Measurements from ENCODE around the gene FILIP1L.
"Not testable (repeated sequence)": the region's sequence is repeated elsewhere in the genome, so short reads cannot be mapped to it uniquely, and the experiment has no call there.

Gene FILIP1L

DNA sequence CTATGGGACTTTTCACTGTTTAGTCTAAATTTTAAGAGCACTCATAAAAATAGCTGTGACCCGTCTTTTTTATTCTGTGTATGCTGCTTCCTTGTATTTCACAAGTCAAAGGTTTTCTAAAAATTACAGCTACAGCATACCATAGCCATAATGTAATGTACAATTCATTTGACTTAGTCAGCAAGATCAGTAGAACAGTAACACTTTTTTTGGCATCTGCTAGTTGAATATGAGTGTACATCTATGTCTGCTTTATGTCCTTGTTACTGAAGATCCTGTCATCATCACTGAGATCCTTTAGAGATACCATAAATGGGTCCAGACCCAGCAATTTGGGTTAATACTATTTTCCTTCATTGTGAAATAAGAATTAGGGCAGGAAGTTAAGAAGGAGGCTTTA, 254.5 kb downstream of the FILIP1L start:
- no peak for DNase-seq

DNA sequence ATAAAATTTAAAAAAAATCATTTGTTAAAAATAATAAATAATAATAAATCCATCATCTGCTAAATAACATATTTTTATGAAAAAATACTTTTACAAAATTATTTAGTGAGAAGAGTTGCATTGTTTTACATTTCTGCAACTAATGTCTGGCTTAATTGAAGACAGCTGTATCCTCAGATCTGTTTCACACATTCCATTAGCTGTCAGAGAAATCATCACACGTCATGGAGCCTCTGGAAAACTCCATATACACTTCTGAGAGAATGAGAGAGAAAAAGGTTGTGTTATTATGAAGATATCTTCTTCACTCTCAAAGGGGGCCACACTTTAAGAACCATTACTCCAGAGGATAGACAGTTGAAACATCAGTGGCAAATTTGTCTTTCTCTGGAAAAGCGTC, 255.8 kb downstream of the FILIP1L start:
- no peak for DNase-seq

DNA sequence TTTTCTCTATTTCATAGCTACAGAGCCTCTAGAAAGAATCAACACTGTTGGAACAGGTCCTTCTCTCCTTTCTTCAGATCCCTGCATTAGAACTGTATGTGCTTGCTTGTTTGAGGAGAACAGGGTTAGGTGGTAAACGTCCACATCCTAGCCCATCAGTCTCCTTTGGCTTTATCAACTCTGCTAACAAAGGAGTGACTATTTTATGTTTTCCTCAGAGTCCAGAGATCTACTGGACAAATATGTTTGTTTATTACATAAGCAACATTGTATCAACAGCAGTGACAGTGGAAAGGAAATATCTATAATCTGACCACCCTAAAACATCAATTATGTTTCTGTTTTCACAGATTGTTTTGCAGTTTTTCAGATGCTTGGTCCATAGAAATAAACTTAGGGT, 257.0 kb downstream of the FILIP1L start:
- no peak for DNase-seq

DNA sequence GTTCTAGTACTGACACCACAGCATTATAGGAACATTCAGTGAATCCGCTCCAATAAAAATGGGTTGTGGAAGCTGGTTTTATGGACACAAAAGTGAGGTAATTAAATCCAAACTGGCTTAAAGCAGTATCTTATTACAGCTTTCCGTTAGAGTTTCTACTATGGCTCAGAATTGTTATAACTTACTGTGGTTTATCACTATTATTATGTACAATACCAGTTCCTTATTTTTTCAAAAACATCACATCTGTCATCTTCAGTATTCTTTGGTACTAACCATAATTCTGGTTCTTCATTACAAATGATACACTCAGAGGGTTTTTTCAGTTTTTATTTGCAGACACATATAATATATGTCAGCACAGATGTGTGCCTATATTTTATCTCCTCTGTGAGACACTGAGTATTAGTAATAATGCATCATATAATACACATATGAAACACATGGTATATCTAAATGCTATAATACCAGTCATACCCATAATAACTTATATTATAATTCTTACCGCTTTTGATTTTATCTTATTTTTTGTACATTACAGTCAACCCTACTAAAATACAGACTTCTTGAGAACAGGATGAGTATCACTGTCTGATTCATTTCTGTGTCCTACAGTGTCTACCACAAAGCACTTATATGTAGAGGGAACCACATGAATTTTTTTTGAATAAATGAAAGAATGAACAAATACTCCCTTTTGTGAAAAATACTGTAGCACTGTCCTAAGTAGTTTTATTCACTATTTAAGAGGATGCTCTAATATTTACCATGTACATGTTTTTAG, 257.7 kb downstream of the FILIP1L start:
- DNase-seq, result no peak

DNA sequence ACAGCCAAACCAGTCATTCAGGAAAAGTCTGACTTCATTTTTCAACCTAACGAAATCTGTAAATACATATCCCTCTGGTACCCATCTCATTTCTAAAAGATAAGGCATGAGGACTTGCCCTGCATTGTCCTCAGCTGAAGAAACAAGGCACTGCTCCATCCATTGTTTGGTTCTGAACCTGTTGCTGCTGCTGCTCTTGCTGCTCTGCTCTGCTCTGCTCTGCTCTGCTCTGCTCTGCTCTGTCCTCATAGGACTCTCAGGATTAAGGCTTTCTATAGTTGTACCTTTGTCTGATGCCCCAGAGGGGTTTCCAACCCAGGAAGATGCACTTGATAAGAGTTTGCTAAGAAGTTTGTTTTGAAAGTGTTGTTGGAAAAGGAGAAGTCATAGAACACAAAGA, 258.4 kb downstream of the FILIP1L start:
- no peak for DNase-seq

DNA sequence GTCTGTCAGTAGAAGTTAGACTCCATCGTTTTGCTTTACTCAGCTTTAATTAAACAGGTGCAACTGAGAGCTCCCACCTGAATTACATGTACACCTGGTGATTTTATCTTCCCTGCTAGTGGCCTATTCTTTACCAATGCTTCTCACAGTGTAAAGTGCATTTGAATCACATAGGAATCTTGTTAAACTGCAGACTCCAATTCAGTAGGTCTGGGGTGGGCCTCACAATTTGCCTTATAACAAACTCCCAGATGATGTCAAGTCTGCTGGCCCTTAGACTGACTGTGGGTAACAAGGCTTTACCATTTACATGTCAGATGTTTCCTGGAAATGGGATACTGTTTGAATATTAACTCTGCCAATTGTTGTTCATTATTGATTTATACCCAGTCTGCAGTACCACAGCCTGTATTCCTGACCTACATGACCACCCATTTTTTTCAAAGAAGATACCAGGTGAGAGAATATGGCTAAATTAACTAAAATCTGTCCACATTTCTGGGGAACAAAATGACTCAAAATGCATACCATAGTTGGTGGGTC, 259.5 kb downstream of the FILIP1L start:
- DNase-seq, result no peak

DNA sequence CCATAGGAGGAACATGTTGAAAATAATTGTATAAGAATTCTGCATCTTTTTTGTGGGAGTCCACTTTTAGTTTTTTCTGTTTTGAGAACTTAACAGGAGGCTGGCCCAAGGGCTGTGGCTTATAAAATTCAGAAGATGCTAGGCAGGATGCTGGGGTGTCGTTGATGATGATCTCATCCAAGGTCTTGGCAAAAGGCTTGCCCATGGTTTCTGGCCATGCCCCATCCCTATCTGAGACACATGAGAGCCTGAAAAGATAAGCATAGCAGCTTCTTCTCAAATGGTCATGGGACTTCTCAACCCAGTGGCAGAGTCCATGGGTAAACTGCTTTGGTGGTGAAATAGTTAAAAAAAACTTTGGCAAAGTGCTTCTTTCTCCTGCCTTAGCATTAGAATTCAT, 261.4 kb downstream of the FILIP1L start:
- DNase-seq, result no peak

DNA sequence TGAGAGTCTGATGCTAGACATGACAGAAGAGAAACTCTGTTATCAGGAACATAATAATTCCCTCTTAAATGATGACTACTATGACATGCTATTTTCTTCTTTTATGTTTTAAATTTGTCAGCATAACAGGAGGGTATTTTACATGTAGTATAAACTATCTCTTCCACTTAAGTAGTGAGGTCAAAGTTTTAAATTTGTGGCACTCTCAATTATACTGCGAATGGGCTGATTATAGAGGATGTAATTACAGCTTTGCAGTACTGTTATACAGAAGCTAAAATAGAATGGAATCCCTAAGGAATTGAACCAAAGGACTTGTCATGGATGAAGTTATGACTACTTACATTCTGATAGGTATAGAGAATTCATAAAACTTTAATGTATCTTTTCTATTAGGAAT, 262.3 kb downstream of the FILIP1L start:
- no peak for DNase-seq

DNA sequence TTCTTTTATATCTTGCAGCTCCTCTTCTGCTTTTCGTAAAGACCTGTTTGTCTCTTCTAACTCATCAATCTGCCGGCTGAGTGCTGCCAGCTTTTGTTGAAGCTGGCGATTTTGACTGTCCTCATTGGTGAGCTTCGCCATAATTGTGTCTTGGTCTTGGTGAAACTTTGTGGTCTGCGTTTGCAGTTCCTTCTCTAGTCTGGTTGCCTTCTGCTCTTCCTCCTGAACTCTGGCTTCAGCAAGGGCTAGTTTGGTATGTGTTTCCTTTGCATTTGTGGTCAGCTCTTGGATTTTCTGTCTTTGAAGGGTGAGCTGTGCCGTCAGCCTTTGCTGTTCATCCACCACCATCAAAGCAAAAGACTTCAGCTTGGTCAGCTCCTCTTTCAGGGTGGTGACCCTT, 263.7 kb downstream of the FILIP1L start:
- DNase-seq, result no peak

DNA sequence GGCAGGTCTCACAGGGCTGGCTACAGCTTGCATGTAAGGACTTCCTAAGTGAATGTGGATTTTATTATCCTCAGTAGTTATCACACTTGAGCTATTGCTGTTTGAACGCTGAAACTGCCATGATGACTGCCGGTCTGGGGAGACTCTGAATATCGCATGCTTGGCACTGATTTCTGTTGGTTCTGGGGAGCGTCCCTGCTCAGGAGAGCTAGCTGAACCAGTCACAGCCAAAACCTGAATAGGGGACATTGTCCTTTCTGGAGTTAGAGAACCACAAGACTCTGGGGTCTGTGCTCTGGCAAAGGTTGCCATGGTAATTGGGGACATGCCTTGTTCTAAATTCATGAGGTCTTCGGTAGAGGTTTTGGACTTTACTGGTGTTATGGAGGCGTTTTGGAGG, 265.9 kb downstream of the FILIP1L start:
- no peak for DNase-seq

DNA sequence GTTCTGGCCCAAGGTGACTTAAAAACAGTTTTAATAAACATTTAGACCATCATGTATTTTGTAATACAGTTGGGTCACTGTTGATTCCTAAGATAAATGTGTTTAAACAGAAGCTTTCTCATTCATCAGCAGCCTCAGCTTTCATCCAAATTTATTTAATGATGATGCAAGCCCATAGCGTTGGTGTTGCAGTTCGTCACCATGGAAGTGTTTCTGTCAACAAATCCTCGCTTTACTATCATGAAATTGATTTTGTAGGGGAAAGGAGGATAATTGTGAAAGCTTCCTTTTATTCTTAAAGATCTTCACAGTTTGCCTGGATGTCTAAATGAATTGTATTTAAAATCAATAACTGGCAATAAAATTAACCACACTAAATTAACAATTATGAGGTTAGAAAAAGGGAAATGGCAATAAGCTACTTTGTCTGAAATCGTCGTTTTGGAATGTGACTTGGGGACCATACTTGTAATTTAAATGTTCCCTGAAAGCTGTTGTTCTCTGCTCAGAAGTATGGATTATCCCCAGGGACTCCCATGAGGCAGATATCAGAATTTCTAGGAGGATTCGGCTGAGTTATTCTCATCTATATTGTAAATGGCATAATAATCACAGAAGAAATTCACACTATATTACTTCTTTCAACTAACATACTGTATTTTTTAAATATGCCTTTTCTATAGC, 267.7 kb downstream of the FILIP1L start:
- DNase-seq, result peak; percentile 24

DNA sequence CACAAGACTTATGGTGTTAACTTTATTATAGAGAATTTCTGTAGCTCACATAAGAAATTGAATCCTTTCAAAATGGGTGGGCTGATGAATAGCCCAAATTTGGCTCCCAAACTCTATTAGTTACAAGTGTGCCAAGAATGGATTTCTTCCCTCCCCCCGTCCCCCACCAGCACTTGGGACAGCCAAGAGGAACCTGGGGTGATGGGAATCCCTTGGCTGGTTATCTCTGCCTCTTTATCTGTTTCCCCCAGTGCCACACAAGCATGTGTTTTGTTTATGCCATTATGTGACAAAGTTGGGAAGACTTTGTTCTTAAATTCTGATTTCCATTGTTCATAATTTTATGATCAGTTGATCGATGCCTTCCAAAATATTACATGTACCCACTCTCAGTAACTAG, 268.3 kb downstream of the FILIP1L start:
- no peak for DNase-seq

DNA sequence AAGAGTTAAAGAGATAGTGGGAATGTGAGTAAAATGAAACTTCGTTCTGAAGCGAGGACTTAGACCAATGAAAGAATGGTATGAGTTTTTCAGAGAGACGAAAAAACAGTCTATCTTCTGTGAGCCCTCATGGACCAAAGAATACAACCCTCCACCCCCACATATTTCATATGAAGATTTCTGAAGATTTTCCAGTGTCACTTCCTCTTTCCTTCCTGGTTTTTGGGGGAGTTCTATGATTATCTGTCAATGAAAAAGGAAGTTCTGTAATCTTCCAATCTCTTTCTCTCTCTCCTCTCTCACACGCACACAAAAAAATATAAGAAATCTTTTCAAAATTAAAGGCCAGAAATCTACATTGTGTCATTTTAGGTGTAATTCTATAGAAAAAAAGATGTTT, 269.0 kb downstream of the FILIP1L start:
- DNase-seq, result no peak

DNA sequence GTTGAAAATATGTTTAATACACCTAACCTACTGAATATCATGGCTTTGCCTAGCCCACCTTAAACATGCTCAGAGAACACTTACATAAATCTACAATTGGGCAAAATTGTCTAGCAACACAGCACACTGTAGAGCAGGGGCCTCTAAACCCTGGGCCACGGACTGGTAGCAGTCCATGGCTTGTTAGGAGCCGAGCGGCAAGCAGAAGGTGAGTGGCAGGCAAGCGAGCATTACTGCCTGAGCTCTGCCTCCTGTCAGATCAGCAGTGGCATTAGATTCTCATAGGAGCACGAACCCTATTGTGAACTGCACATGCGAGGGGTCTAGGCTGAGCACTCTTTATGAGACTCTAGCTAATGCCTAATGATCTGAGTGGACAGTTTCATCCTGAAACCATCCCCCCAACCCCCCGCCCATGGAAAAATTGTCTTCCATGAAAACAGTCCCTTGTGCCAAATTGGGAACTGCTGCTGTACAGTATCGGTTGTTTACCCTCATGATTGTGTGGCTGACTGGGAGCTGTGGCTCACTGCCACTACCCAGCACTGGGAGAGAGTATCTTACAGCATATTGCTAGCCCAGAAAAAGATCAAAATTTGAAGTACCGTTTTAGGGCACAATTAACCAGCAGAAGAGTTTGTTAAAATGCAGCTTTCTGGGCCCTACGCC, 270.6 kb downstream of the FILIP1L start:
- DNase-seq, result peak; percentile 27

DNA sequence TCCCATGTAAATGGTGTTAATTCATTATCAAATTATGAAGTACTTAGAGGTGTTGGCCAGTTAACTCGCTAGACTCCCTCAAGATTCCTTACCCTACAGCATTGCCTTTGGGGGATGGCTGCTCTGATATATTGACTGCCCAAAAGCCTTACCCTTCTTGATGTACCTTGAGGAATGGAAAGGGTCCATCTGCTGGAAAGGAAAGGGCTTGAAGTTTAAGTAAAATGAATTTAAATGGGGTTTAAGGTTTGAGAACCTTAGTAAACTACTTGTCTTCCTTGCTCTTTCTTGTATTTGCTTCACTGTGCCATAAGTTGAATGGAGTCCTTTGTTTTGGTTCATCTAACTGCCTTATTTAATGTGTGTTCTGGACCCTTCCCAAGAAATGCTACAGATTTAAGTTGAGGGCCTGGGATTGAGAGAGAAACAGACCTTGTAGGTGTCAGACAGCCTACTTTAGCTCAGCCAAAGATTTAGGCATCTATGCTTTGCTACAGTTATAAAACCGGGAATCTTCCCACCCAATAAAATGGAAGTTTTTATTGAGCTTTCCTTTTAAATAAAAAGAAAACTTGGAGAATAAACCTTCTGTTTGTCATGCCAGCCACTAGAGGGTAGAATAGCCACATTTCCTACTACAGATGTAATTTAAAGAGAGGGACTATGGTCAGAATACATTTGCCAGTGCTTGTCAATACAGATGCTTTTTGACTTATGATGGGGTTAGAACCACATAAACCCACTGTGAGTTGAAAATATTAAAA, 271.3 kb downstream of the FILIP1L start:
- peak; percentile 46 for DNase-seq

DNA sequence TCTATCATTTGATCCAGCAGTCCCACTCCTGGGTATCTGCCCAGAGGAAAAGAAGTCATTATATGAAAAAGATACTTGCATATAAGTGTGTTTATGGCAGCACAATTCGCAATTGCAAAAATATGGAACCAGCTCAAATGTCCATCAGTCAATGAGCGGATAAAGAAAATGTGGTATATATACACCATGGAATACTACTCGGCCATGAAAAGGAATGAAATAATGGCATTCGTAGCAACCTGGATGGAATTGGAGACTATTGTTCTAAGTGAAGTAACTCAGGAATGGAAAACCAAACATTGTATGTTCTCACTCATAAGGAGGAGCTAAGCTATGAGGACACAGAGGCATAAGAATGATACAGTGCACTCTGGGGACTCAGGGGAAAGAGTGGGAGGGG, 272.4 kb downstream of the FILIP1L start:
- DNase-seq, result not testable (repeated sequence)

DNA sequence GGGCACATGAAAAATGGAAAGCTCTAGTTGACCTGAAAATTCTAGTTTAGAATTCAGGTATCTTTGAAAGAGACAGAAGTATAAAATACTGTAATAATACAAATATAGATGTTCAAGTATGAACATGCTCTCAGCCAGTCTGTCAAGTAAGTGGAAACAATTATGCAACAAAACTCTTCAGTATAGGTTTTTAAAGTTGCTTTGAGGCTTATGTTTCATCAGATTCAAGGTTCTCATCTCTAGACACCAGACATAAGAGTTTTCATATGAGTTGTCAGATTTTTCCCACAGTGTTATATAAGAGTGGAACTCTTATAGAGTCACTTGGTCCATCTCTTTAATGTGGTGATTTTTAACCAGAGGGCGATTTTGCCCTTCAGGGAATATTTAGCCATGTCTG, 274.7 kb downstream of the FILIP1L start:
- DNase-seq, result no peak

DNA sequence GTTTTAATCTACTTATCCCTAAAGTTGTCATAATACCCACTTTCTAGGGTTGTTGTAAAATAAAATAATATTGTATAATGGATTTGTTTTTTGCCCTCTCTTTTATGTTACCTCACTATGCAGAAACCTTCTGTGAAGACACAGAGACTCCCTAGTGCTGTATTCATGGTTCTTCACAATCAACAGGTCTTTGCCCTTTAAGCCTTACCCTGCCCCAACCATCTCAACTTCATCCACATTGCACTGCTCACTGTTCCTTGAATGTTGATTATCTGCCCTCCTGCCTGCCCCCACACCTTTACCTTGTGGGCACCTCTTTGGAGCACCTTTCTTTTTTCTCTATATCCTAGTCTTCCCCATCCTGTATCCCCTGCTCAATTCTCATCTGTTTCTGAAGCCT, 275.5 kb downstream of the FILIP1L start:
- DNase-seq, result no peak

DNA sequence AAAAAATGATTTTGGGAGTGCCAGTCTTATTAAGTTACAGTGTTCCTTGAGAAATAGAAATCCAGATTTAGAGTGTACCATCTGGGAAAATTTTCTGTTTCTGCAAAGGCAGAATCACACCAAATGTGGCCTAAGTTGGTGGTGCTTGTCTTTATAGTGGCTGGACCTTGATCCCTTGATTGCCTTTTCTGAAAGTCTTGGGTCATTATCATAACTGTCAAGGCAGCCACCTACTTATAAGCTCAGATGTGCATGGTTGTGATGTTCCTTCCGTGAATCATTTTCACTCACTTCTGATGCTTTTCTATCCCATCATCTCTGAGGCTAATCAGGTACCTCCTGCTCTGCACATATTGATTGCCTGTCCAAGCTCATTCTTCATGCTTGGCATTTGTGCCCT, 276.6 kb downstream of the FILIP1L start:
- DNase-seq, result no peak

DNA sequence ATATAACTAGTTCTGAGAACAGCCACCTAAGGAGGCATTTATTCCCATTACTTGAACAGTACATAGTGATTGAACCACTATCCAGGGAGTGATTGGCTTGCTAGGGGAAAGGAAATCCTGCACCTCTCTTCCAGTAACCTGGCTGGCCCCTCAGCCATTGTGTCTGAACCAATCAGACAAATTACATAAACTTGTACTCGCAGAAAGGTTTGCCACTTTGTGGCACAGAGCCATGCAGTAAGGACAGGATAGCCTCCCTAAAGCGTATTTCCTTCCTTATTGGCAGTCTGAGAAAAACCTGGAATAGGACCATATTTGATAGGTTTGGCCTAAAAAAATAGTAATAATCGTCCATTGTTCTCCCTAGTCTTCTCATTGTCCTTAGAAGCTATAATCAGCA, 277.6 kb downstream of the FILIP1L start:
- no peak for DNase-seq

DNA sequence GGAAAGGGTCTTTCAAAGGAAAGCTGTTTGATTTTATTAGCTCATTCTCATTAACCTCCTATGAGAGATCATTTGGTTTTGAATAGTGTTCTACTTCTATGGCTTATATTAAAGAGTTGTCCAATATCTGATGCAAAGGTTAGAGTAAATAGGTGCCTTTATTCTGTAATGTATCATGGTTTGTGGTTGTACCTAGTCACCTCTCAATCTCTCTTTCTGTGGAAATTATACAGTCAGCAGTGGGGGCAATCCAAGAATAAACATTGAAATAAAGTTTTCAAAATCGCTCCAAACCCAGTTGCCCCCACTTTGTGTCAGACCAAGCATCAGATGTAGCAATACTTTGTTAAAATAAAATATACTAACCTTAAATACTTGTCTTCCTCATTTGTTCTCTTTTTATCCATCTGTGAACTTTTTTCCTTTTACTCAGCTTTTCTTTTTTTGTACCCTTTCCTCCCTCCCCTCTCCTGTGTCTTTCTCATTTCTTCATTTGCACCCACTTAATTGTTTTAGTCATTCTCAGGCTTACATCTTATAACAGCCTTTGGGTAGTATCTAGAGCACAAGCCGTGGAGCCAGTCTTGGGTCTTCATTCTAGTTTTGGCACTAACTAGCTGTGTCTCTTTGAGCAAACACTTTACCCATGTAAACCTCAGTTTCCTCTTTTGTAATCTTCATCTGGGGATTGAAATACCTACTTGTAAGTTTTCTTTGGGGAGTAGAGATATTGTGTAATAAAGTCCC, 279.9 kb downstream of the FILIP1L start:
- no peak for DNase-seq

DNA sequence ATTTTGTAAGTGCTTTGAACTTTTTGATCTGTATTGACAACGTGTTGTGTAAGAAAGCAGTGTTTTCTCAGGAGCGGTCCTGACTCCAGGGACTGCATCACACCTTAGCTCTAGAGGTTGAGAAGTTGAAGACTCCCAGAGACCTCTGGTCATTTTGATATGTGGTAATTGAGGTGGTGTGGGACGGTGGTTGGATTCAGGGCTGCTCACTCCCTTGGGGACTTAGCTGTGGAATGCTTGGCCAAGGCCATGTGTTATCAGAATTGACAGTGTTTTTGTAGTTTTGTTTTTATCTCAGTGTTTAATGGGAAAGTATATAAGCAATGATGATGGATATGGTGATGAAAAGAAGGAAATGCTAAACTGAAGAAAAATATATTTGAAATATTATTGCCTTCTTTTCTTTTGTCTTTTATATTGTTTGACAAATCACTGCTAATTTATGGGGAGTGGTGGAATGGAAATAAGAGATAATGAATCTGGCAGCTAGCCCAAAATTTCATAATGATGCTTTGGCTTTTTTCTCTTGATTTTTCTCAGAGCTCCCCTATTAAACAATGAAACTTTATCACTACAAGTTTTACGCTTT, 280.6 kb downstream of the FILIP1L start:
- DNase-seq, result peak; percentile 7
